Prostate gland (tissue), 2 donors: ENCODE results near the gene DPH1.

ENCODE experiments used
- POLR2A ChIP-seq: fragments of 450-650 bp; IDR thresholded peaks from one replicate; pipeline ENCODE4 v1.6.1; 2016; ENCODE audit warnings: antibody characterized with exemption, mild to moderate bottlenecking
- POLR2AphosphoS5 ChIP-seq: sonication (generic); formaldehyde crosslinking; IDR thresholded peaks from one replicate; pipeline ENCODE4 v1.6.1; 2017; ENCODE audit warnings: antibody characterized with exemption
- TF ChIP-seq, protein P1 (sequence below), 4 experiments: fragments of 200-600 bp in 2 of 4; fragments of 450-650 bp in 2 of 4; sonication (generic) in 2 of 4; IDR thresholded peaks; 1 replicate in 3 of 4; 2 replicates in 1 of 4; pipeline ENCODE4 v1.5.1; 2016 to 2019; ENCODE audit warnings: antibody characterized with exemption in 4 of 4, mild to moderate bottlenecking in 2 of 4, moderate library complexity in 2 of 4

DNA sequence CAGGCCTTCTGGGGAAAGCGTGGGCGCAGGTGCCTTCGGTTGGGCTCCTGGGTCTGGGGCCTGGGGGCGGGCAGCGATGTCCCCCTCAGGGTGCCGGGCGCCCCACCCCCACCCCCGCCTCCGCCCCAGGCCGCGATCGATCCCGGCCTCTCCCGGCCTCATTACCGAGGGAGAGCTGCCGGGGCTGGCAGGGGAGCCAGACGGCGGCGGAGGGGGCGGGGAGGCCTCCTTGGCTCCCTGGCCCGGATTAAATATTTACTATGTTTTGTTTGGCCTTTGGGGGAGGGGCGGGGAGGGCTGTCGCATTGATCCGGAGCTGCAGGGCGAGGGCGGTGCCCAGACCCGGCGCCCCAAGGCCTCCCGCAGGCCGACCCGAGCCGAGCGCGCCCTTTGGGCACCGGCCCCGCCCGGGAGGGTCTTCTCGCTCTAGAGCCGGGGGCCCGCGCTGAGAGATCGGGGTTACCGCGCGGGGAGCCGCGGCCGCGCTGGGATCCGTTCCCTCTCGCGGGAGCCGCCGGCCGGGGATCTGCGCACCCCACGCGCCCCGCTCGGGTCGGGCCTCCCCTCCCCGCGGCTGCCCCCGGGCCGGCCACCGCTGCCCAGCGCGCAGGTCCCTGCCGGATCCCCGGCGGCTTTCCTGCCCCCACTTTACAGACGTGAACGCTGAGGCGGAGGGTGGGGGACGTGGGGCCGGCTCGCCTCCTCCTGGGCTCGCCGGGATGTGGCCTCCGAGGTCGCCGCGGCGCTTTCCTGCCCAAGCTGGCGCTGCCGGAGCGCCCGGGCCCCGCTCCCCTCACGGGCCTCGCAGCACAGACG lies 31.8 kb upstream of the DPH1 start:
- TF ChIP-seq, protein P1, sequence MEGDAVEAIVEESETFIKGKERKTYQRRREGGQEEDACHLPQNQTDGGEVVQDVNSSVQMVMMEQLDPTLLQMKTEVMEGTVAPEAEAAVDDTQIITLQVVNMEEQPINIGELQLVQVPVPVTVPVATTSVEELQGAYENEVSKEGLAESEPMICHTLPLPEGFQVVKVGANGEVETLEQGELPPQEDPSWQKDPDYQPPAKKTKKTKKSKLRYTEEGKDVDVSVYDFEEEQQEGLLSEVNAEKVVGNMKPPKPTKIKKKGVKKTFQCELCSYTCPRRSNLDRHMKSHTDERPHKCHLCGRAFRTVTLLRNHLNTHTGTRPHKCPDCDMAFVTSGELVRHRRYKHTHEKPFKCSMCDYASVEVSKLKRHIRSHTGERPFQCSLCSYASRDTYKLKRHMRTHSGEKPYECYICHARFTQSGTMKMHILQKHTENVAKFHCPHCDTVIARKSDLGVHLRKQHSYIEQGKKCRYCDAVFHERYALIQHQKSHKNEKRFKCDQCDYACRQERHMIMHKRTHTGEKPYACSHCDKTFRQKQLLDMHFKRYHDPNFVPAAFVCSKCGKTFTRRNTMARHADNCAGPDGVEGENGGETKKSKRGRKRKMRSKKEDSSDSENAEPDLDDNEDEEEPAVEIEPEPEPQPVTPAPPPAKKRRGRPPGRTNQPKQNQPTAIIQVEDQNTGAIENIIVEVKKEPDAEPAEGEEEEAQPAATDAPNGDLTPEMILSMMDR (IDR thresholded peaks at IDR 0.05) = no peak
- TF ChIP-seq POLR2A (no peak), POLR2AphosphoS5 (no peak)
